ENCODE results near the gene EFCAB7.

Gene EFCAB7

DNA sequence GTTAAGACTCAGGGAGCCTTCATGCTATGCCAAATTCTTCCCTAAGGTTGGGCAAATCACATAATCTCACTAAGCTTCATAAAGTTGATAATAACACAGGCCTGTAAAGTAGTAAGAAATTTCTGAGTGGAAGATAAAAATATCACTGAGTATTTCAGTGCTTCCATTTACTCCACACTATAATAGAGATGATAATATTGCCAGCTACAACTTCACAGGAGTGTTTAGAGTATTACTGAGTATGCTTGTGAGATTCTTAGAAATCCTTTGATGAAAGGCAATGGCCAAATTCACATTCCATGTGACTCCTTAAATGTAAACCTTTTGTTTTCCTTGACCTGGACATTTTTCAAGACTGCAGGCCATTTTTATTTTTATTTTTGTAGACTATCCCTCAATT, 10.7 kb upstream of the EFCAB7 start:
- no peak for DNase-seq
- no peak overlapping the region for H3K27ac ChIP-seq (ENCODE audit: low read length)

DNA sequence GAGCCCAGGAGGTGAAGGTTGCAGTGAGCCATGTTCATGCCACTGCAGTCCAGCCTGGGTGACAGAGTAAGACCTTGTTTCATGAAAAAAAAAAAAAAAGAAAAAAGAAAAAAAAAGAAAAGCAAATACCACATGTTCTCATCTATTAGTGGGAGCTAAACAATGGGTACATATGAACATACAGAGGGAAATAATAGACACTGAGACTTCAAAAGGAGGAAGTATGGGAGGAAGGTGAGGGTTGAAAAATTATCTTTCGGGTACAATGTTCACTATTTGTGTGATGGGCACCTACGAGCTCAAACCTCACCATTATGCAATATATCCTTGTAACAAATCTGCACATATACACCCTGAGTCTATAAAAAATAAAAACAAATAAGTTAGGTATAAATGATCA, 6.7 kb upstream of the EFCAB7 start:
- H3K79me2 ChIP-seq (ENCODE audit: insufficient read depth, low read length), result peaks cover 35% of the 10 kb centered on the region

More for the DNA sequence above, 10.7 kb upstream of the EFCAB7 start:
- no peak overlapping the region for H3K4me3 ChIP-seq (ENCODE audit: low read depth in 1 of 2, low read length in 2 of 2)
- TF ChIP-seq, protein P1, sequence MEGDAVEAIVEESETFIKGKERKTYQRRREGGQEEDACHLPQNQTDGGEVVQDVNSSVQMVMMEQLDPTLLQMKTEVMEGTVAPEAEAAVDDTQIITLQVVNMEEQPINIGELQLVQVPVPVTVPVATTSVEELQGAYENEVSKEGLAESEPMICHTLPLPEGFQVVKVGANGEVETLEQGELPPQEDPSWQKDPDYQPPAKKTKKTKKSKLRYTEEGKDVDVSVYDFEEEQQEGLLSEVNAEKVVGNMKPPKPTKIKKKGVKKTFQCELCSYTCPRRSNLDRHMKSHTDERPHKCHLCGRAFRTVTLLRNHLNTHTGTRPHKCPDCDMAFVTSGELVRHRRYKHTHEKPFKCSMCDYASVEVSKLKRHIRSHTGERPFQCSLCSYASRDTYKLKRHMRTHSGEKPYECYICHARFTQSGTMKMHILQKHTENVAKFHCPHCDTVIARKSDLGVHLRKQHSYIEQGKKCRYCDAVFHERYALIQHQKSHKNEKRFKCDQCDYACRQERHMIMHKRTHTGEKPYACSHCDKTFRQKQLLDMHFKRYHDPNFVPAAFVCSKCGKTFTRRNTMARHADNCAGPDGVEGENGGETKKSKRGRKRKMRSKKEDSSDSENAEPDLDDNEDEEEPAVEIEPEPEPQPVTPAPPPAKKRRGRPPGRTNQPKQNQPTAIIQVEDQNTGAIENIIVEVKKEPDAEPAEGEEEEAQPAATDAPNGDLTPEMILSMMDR (IDR thresholded peaks at IDR 0.05; ENCODE audit: borderline replicate concordance, extremely low read depth, low read length, poor library complexity, severe bottlenecking), result no peak
- no peak for TF ChIP-seq EZH2 (IDR thresholded peaks at IDR 0.05; ENCODE audit: borderline replicate concordance, low read depth, low read length, severe bottlenecking)
- no peaks in the 10 kb centered on the region for H3K9me3 ChIP-seq (ENCODE audit: insufficient read depth, low read length, severe bottlenecking)
- H3K79me2 ChIP-seq (ENCODE audit: insufficient read depth, low read length), result peaks cover 7% of the 10 kb centered on the region
- no peak overlapping the region for H3K4me2 ChIP-seq (ENCODE audit: insufficient read depth, low read length)
- no peaks in the 10 kb centered on the region for H3K4me1 ChIP-seq (ENCODE audit: insufficient read depth, low read length)
- no peak overlapping the region for H3K9ac ChIP-seq (ENCODE audit: low read depth, low read length)
- peaks cover 15% of the 10 kb centered on the region; the same call in 1 of the 2 replicates for H3K36me3 ChIP-seq (ENCODE audit: insufficient read depth, low read length)
- H2AFZ ChIP-seq (ENCODE audit: low read depth, low read length), result no peak overlapping the region
- ATAC-seq (ENCODE audit: insufficient read depth, low read depth), result no peak
- H3K27me3 ChIP-seq (ENCODE audit: insufficient read depth, low read length, poor library complexity), result no peaks in the 10 kb centered on the region
- H4K20me1 ChIP-seq (ENCODE audit: insufficient read depth, low read length), result no peaks in the 10 kb centered on the region

DNA sequence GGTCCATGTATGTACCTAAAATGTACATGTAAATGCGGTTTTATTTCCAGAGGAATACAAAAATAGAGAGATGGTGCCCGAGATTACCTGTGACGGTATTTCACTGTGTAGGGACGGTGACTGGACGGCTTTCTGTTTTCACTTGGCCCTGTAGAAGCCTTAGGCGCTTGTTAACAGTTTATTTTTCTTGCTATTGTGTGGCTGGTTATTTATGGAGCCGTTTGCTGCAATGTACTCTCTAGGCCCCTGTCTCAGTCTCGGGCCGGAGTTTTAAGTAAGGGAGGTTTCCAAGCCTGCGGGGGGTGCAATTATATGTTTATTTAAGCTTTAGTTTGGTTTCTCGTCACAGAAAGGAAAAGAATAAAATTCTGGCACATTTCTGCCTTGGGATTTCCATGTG, 413 bp downstream of the EFCAB7 start:
- Histone ChIP-seq H3K9me3 (ENCODE audit: insufficient read depth, low read length, severe bottlenecking) (no peaks in the 10 kb centered on the region), H3K27ac (ENCODE audit: low read length) (peak overlapping the region; percentile 96), H3K4me2 (ENCODE audit: insufficient read depth, low read length) (peak overlapping the region; percentile 76), H3K27me3 (ENCODE audit: insufficient read depth, low read length, poor library complexity) (no peaks in the 10 kb centered on the region), H3K9ac (ENCODE audit: low read depth, low read length) (peak overlapping the region; percentile 71), H3K4me1 (ENCODE audit: insufficient read depth, low read length) (peaks cover 37% of the 10 kb centered on the region), H4K20me1 (ENCODE audit: insufficient read depth, low read length) (no peaks in the 10 kb centered on the region), H2AFZ (ENCODE audit: low read depth, low read length) (peak overlapping the region; percentile 85), H3K4me3 (ENCODE audit: low read depth in 1 of 2, low read length in 2 of 2) (peak overlapping the region; percentile 68 to 71), H3K36me3 (ENCODE audit: insufficient read depth, low read length) (peaks cover 10% of the 10 kb centered on the region; the same call in 1 of the 2 replicates), H3K79me2 (ENCODE audit: insufficient read depth, low read length) (peaks cover 59% of the 10 kb centered on the region)
- no peak for TF ChIP-seq EZH2 (IDR thresholded peaks at IDR 0.05; ENCODE audit: borderline replicate concordance, low read depth, low read length, severe bottlenecking)
- TF ChIP-seq, protein P1 (IDR thresholded peaks at IDR 0.05; ENCODE audit: borderline replicate concordance, extremely low read depth, low read length, poor library complexity, severe bottlenecking), result no peak
- ATAC-seq (ENCODE audit: insufficient read depth, low read depth), result peak; percentile 29
- no peak for DNase-seq

More for the DNA sequence above, 6.7 kb upstream of the EFCAB7 start:
- H3K4me1 ChIP-seq (ENCODE audit: insufficient read depth, low read length), result peaks cover 17% of the 10 kb centered on the region
- H3K4me3 ChIP-seq (ENCODE audit: low read depth in 1 of 2, low read length in 2 of 2), result no peak overlapping the region
- H3K27me3 ChIP-seq (ENCODE audit: insufficient read depth, low read length, poor library complexity), result no peaks in the 10 kb centered on the region
- H3K4me2 ChIP-seq (ENCODE audit: insufficient read depth, low read length), result no peak overlapping the region
- no peaks in the 10 kb centered on the region for H4K20me1 ChIP-seq (ENCODE audit: insufficient read depth, low read length)
- H3K9me3 ChIP-seq (ENCODE audit: insufficient read depth, low read length, severe bottlenecking), result no peaks in the 10 kb centered on the region
- ATAC-seq (ENCODE audit: insufficient read depth, low read depth), result no peak
- H2AFZ ChIP-seq (ENCODE audit: low read depth, low read length), result no peak overlapping the region
- H3K36me3 ChIP-seq (ENCODE audit: insufficient read depth, low read length), result 0 out of 2 replicates have a peak, but pooled peaks cover 3% of the 10 kb centered on the region
- no peak overlapping the region for H3K9ac ChIP-seq (ENCODE audit: low read depth, low read length)
- DNase-seq, result no peak
- no peak for TF ChIP-seq EZH2 (IDR thresholded peaks at IDR 0.05; ENCODE audit: borderline replicate concordance, low read depth, low read length, severe bottlenecking)
- TF ChIP-seq, protein P1 (IDR thresholded peaks at IDR 0.05; ENCODE audit: borderline replicate concordance, extremely low read depth, low read length, poor library complexity, severe bottlenecking), result no peak
- H3K27ac ChIP-seq (ENCODE audit: low read length), result no peak overlapping the region

Measured in DND-41 (cell line).